CD14-positive monocyte (primary cell): ENCODE data around the gene HPS1. TPM values are rescaled to one million over a fixed set of nuclear protein-coding genes. Genes with fewer than 3 reads are reported as not detected.

Source experiments
- DNase-seq, 3 donors: peaks; one replicate each; pipeline ENCODE4 v3.0.0-alpha.2; 2011 to 2022
- H2AFZ ChIP-seq: 2 replicates; pipeline ENCODE4 v1.6.0; 2012; ENCODE audit warnings: mild to moderate bottlenecking, low read depth, low read length, inconsistent platforms; ENCODE audit not compliant: insufficient read depth, poor library complexity, severe bottlenecking
- H3K27ac ChIP-seq, 2 donors: 1 replicate in 1 of 2; 2 replicates in 1 of 2; pipeline ENCODE4 v1.5.1; 2012 to 2013; ENCODE audit warnings: low read length in 2 of 2, control low read depth in 1 of 2, inconsistent platforms in 1 of 2, low read depth in 1 of 2, mild to moderate bottlenecking in 1 of 2
- H3K27me3 ChIP-seq, 2 donors: one replicate each; pipeline versions ENCODE4 v1.6.0 to v1.6.1; 2011 to 2013; ENCODE audit warnings: low read length in 2 of 2; ENCODE audit not compliant: control insufficient read depth in 2 of 2, insufficient read depth in 2 of 2
- H3K36me3 ChIP-seq, 2 donors: replicated peaks in 1 of 2; 1 replicate in 1 of 2; 2 replicates in 1 of 2; pipeline versions ENCODE4 v1.5.1 to v1.6.1; 2012 to 2013; ENCODE audit warnings: low read length in 2 of 2, control low read depth in 1 of 2, inconsistent platforms in 1 of 2, mild to moderate bottlenecking in 1 of 2; ENCODE audit not compliant: insufficient read depth in 2 of 2, control insufficient read depth in 1 of 2
- H3K4me1 ChIP-seq, 2 donors: 1 replicate in 1 of 2; 2 replicates in 1 of 2; pipeline versions ENCODE4 v1.5.1 to v1.6.1; 2012 to 2013; ENCODE audit warnings: low read length in 2 of 2, control low read depth in 1 of 2, inconsistent platforms in 1 of 2, mild to moderate bottlenecking in 1 of 2, moderate library complexity in 1 of 2; ENCODE audit not compliant: insufficient read depth in 2 of 2, control insufficient read depth in 1 of 2
- H3K4me2 ChIP-seq: replicated peaks from 2 replicates; pipeline ENCODE3; 2012; ENCODE audit warnings: low read length, moderate library complexity, mild to moderate bottlenecking; ENCODE audit not compliant: poor library complexity, severe bottlenecking; ENCODE audit errors: extremely low read depth
- H3K4me3 ChIP-seq, 3 experiments: fragments of 200-600 bp in 1 of 3; sonication (generic) in 1 of 3; replicated peaks in 1 of 3; 1 replicate in 2 of 3; 2 replicates in 1 of 3; pipeline ENCODE4 v1.5.1; 2011 to 2013; ENCODE audit warnings: low read length in 3 of 3, mild to moderate bottlenecking in 3 of 3, control low read depth in 2 of 3, low read depth in 2 of 3, inconsistent platforms in 1 of 3, moderate library complexity in 1 of 3
- H3K79me2 ChIP-seq: 2 replicates; pipeline ENCODE4 v1.6.0; 2012; ENCODE audit warnings: mild to moderate bottlenecking, control low read depth, inconsistent platforms, low read length, moderate library complexity; ENCODE audit not compliant: insufficient read depth
- H3K9ac ChIP-seq: 2 replicates; pipeline ENCODE4 v1.6.0; 2017; ENCODE audit warnings: low read length, mild to moderate bottlenecking; ENCODE audit not compliant: insufficient read depth, poor library complexity, severe bottlenecking
- H3K9me3 ChIP-seq, 2 donors: replicated peaks in 1 of 2; 1 replicate in 1 of 2; 2 replicates in 1 of 2; pipeline versions ENCODE4 v1.5.1 to v1.6.1; 2012 to 2013; ENCODE audit warnings: low read length in 2 of 2, control low read depth in 1 of 2; ENCODE audit not compliant: control insufficient read depth in 1 of 2, insufficient read depth in 1 of 2
- H4K20me1 ChIP-seq: 2 replicates; pipeline ENCODE4 v1.6.0; 2012; ENCODE audit warnings: mild to moderate bottlenecking, low read length, control low read depth, moderate library complexity; ENCODE audit not compliant: insufficient read depth
- H3K27ac Mint-ChIP-seq, 7 donors: one replicate each; pipeline ENCODE4 v1.8.0; 2020; ENCODE audit warnings: mild to moderate bottlenecking in 7 of 7, mixed read lengths in 7 of 7, moderate library complexity in 6 of 7, inconsistent platforms in 2 of 7
- H3K27me3 Mint-ChIP-seq, 3 donors: one replicate each; pipeline ENCODE4 v1.8.0; 2021 to 2022; ENCODE audit warnings: low read depth in 3 of 3, mild to moderate bottlenecking in 3 of 3, mixed read lengths in 3 of 3, moderate library complexity in 3 of 3, inconsistent platforms in 1 of 3
- H3K36me3 Mint-ChIP-seq, 2 donors: one replicate each; pipeline ENCODE4 v1.8.0; 2020; ENCODE audit warnings: mixed read lengths in 2 of 2, inconsistent platforms in 1 of 2, mild to moderate bottlenecking in 1 of 2
- H3K4me1 Mint-ChIP-seq: one replicate; pipeline ENCODE4 v1.8.0; 2020; ENCODE audit warnings: mild to moderate bottlenecking, mixed read lengths
- H3K4me3 Mint-ChIP-seq, 2 donors: one replicate each; pipeline ENCODE4 v1.8.0; 2020; ENCODE audit warnings: mild to moderate bottlenecking in 2 of 2, mixed read lengths in 2 of 2, moderate library complexity in 1 of 2
- H3K9me3 Mint-ChIP-seq, 7 donors: one replicate each; pipeline ENCODE4 v1.8.0; 2020 to 2022; ENCODE audit warnings: mixed read lengths in 7 of 7, mild to moderate bottlenecking in 6 of 7, moderate library complexity in 6 of 7, inconsistent platforms in 2 of 7
- WGBS: methylation state at CpG from one replicate; pipeline ENCODE4 v1.1.5; 2013; ENCODE audit warnings: missing lambda C conversion rate; ENCODE audit not compliant: insufficient coverage; 5-methylcytosine and 5-hydroxymethylcytosine counted together
- intact Hi-C, 2 donors: fragments of 100-400 bp; cut with micrococcal nuclease; formaldehyde crosslinking; loops; one replicate each; pipeline versions ENCODE4 v1.15.0 to v1.15.1; 2023
- polyA plus RNA-seq, 3 donors: library from polyadenylated mRNA; depleted of rRNA in 1 of 3; unstranded in 2 of 3; stranded (reverse) in 1 of 3; fragments of 300-500 nt in 2 of 3; fragments of >200 nt in 1 of 3; fragmentation: Illumina TruSeq in 2 of 3; gene quantifications; 1 replicate in 2 of 3; 2 replicates in 1 of 3; pipeline ENCODE4 v1.2.3, GENCODE V29; 2012 to 2021
- TF ChIP-seq, protein P1 (sequence below): fragments of 200-600 bp; IDR thresholded peaks from one replicate; pipeline ENCODE4 v1.8.0; 2022; ENCODE audit warnings: antibody characterized with exemption, mild to moderate bottlenecking

Gene HPS1
- polyA plus RNA-seq, 3 donors = 73.0 to 135 (median 85.2) TPM

DNA sequence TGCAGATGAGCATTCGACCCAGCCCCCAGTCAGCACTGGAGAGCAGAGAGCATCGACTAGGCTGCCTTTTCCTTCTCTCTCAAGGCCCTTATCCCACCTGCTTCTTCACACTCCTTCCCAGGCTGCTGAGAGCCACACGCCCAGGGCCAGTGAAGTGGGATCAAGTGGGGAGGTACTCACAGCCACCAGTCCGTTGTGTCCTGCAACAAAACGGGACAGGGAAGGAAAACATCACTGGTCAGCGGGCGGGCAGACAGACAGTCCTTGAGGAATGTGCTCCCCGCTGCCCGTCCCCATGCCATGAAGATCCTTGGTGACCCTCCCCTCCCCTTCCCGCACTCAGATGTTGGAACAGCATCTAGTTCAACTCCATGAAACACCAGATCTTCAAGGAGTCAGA, 36.0 kb downstream of the HPS1 start:
- H3K27me3 ChIP-seq = no peaks in the 10 kb centered on the region

DNA sequence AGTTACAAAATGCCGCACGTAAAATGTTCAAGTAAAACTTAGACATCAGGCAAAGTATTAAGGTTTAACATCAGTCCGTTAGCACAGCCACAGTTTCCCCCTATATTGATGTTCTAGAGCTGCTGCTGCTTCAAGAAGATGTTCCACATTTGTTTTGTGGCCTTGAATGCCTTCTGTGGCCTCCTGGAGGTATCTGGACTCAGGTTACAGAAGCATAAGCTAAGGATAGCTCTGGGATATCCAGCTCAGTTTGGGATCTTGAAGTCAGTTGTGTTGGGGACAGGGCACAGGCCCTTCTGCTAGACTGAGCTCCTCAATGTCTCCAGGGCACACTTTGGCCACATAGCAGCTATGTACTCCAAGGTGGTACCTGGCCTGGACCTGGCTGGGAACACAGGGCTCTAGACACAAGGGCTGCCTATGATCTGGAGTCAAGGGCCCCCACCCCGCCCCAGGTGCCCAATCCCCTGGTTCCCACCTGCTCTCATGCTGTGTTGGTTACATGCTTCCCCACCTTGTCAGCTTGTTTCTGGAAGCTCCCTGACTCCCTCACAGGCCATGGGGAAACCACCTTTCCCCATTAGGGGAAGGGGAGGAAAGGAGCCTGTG, 36.5 kb downstream of the HPS1 start:
- Mint-ChIP-seq H3K27ac (no peak overlapping the region), H3K27me3 (peaks cover 0 to 3% (median 3%) of the 10 kb centered on the region in 3 donors), H3K4me1 (peaks cover 13% of the 10 kb centered on the region), H3K4me3 (no peak overlapping the region), H3K36me3 (no peaks in the 10 kb centered on the region), H3K9me3 (peaks cover 0 to 2% (median 0%) of the 10 kb centered on the region in 7 donors)
- Histone ChIP-seq H4K20me1 (no peaks in the 10 kb centered on the region), H3K36me3 (no peaks in the 10 kb centered on the region), H3K9me3 (no peaks in the 10 kb centered on the region), H2AFZ (no peak overlapping the region), H3K4me1 (peaks cover 10 to 12% of the 10 kb centered on the region in 2 donors), H3K4me3 (no peak overlapping the region), H3K79me2 (no peaks in the 10 kb centered on the region), H3K27ac (no peak overlapping the region), H3K4me2 (no peak overlapping the region), H3K27me3 (no peaks in the 10 kb centered on the region), H3K9ac (no peak overlapping the region)
- intact Hi-C loops = no loop called here
- TF ChIP-seq, protein P1, sequence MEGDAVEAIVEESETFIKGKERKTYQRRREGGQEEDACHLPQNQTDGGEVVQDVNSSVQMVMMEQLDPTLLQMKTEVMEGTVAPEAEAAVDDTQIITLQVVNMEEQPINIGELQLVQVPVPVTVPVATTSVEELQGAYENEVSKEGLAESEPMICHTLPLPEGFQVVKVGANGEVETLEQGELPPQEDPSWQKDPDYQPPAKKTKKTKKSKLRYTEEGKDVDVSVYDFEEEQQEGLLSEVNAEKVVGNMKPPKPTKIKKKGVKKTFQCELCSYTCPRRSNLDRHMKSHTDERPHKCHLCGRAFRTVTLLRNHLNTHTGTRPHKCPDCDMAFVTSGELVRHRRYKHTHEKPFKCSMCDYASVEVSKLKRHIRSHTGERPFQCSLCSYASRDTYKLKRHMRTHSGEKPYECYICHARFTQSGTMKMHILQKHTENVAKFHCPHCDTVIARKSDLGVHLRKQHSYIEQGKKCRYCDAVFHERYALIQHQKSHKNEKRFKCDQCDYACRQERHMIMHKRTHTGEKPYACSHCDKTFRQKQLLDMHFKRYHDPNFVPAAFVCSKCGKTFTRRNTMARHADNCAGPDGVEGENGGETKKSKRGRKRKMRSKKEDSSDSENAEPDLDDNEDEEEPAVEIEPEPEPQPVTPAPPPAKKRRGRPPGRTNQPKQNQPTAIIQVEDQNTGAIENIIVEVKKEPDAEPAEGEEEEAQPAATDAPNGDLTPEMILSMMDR = no peak
- 93% methylated on average over 2 of the region's 4 CpGs for WGBS
- DNase-seq = no peak

More for the DNA sequence above, 36.0 kb downstream of the HPS1 start:
- 95% methylated on average over 7 of the region's 10 CpGs for WGBS
- Mint-ChIP-seq H3K4me1 (peaks cover 18% of the 10 kb centered on the region), H3K27ac (no peak overlapping the region), H3K27me3 (peaks cover 0 to 3% (median 3%) of the 10 kb centered on the region in 3 donors), H3K9me3 (peaks cover 0 to 2% (median 0%) of the 10 kb centered on the region in 7 donors), H3K36me3 (peaks cover 0 to 4% of the 10 kb centered on the region in 2 donors), H3K4me3 (no peak overlapping the region)
- DNase-seq = no peak
- no peak overlapping the region for H3K27ac ChIP-seq
- no peaks in the 10 kb centered on the region for H4K20me1 ChIP-seq
- H3K36me3 ChIP-seq = no peaks in the 10 kb centered on the region
- no peaks in the 10 kb centered on the region for H3K79me2 ChIP-seq
- no peaks in the 10 kb centered on the region for H3K9me3 ChIP-seq
- TF ChIP-seq, protein P1 = no peak
- H3K4me3 ChIP-seq = no peak overlapping the region
- no peak overlapping the region for H2AFZ ChIP-seq
- peaks cover 12 to 16% of the 10 kb centered on the region in 2 donors for H3K4me1 ChIP-seq
- intact Hi-C loops = no loop called here
- no peak overlapping the region for H3K4me2 ChIP-seq
- no peak overlapping the region for H3K9ac ChIP-seq
